H9 (cell line): Measurements from ENCODE around the gene ZFYVE28. TPM values are rescaled to one million over a fixed set of nuclear protein-coding genes. Genes with fewer than 3 reads are reported as not detected.

ENCODE experiments used
- DNase-seq: peaks from one replicate; pipeline ENCODE4 v3.0.0-alpha.2; 2017
- H2AFZ ChIP-seq: one replicate; pipeline ENCODE4 v1.6.1; 2013; ENCODE audit warnings: mild to moderate bottlenecking, low read length, control low read depth, moderate library complexity
- H2AK5ac ChIP-seq: 2 replicates; pipeline ENCODE4 v1.6.1; 2013; ENCODE audit warnings: low read length, control low read depth, mixed read lengths; ENCODE audit not compliant: insufficient read length
- H2BK120ac ChIP-seq: one replicate; pipeline ENCODE4 v1.6.1; 2013; ENCODE audit warnings: low read depth, mild to moderate bottlenecking, low read length, control low read depth, inconsistent platforms; ENCODE audit not compliant: poor library complexity, severe bottlenecking
- H2BK12ac ChIP-seq: 2 replicates; pipeline ENCODE4 v1.6.1; 2013; ENCODE audit warnings: low read length, control low read depth, mixed read lengths, low read depth; ENCODE audit not compliant: insufficient read length
- H2BK15ac ChIP-seq: 2 replicates; pipeline ENCODE4 v1.6.1; 2013; ENCODE audit warnings: low read depth, low read length, control low read depth
- H2BK20ac ChIP-seq: one replicate; pipeline ENCODE4 v1.6.1; 2013; ENCODE audit warnings: low read depth, mild to moderate bottlenecking, low read length, control low read depth, inconsistent platforms; ENCODE audit not compliant: poor library complexity, severe bottlenecking
- H2BK5ac ChIP-seq: 2 replicates; pipeline ENCODE4 v1.6.1; 2013; ENCODE audit warnings: low read length, control low read depth, mixed read lengths; ENCODE audit not compliant: insufficient read length
- H3K14ac ChIP-seq: 2 replicates; pipeline ENCODE4 v1.6.1; 2013; ENCODE audit warnings: low read length, control low read depth; ENCODE audit not compliant: insufficient read depth
- H3K18ac ChIP-seq: 2 replicates; pipeline ENCODE4 v1.6.1; 2013; ENCODE audit warnings: low read depth, mild to moderate bottlenecking, mixed read lengths, low read length, control low read depth; ENCODE audit not compliant: insufficient read length
- H3K23ac ChIP-seq: 2 replicates; pipeline ENCODE4 v1.6.1; 2013; ENCODE audit warnings: low read length, control low read depth, mixed read lengths, low read depth; ENCODE audit not compliant: insufficient read length
- H3K23me2 ChIP-seq: 2 replicates; pipeline ENCODE4 v1.6.1; 2013; ENCODE audit warnings: low read depth, mild to moderate bottlenecking, mixed read lengths, low read length, control low read depth; ENCODE audit not compliant: insufficient read length, poor library complexity, severe bottlenecking
- H3K27ac ChIP-seq: 2 replicates; pipeline ENCODE4 v1.5.1; 2013; ENCODE audit warnings: low read length, control low read depth, mixed read lengths, low read depth; ENCODE audit not compliant: insufficient read length
- H3K27me3 ChIP-seq: 2 replicates; pipeline ENCODE4 v1.6.1; 2013; ENCODE audit warnings: low read length, control low read depth, inconsistent platforms; ENCODE audit not compliant: insufficient read depth
- H3K4ac ChIP-seq: 2 replicates; pipeline ENCODE4 v1.6.1; 2013; ENCODE audit warnings: low read depth, mild to moderate bottlenecking, control low read depth, inconsistent platforms, low read length, moderate library complexity
- H3K4me1 ChIP-seq: 2 replicates; pipeline ENCODE4 v1.6.1; 2013; ENCODE audit warnings: low read length, control low read depth, inconsistent platforms; ENCODE audit not compliant: insufficient read depth
- H3K4me2 ChIP-seq: 2 replicates; pipeline ENCODE4 v1.6.1; 2013; ENCODE audit warnings: low read length, control low read depth, mixed read lengths; ENCODE audit not compliant: insufficient read length, insufficient read depth
- H3K56ac ChIP-seq: 2 replicates; pipeline ENCODE4 v1.6.1; 2013; ENCODE audit warnings: low read depth, mild to moderate bottlenecking, mixed read lengths, low read length, control low read depth; ENCODE audit not compliant: insufficient read length
- H3K79me1 ChIP-seq: 2 replicates; pipeline ENCODE4 v1.6.1; 2013; ENCODE audit warnings: low read depth, mild to moderate bottlenecking, moderate library complexity, low read length, control low read depth, inconsistent platforms; ENCODE audit not compliant: insufficient read depth, poor library complexity, severe bottlenecking
- H3K79me2 ChIP-seq: 2 replicates; pipeline ENCODE4 v1.6.1; 2013; ENCODE audit warnings: low read length, control low read depth, inconsistent platforms; ENCODE audit not compliant: insufficient read depth
- H3K9ac ChIP-seq: 2 replicates; pipeline ENCODE4 v1.6.1; 2013; ENCODE audit warnings: low read length, control low read depth, mixed read lengths; ENCODE audit not compliant: insufficient read length; ENCODE audit errors: extremely low read depth
- H3K9me3 ChIP-seq: one replicate; pipeline ENCODE4 v1.6.1; 2013; ENCODE audit warnings: low read depth, low read length, inconsistent platforms; ENCODE audit not compliant: control insufficient read depth
- H3T11ph ChIP-seq: one replicate; pipeline ENCODE4 v1.6.1; 2013; ENCODE audit warnings: mild to moderate bottlenecking, low read length, control low read depth, inconsistent platforms
- H4K20me1 ChIP-seq: one replicate; pipeline ENCODE4 v1.6.1; 2013; ENCODE audit not compliant: control insufficient read depth, insufficient read length, insufficient read depth
- H4K5ac ChIP-seq: 2 replicates; pipeline ENCODE4 v1.6.1; 2013; ENCODE audit warnings: low read depth, mild to moderate bottlenecking, mixed read lengths, low read length, control low read depth; ENCODE audit not compliant: insufficient read length
- H4K8ac ChIP-seq: replicated peaks from 2 replicates; pipeline ENCODE4 v1.6.1; 2013; ENCODE audit warnings: low read length, control low read depth, mixed read lengths, low read depth; ENCODE audit not compliant: insufficient read length
- H4K91ac ChIP-seq: 2 replicates; pipeline ENCODE4 v1.6.1; 2013; ENCODE audit warnings: low read depth, mild to moderate bottlenecking, moderate library complexity, mixed read lengths, low read length, control low read depth; ENCODE audit not compliant: insufficient read length
- H3K27ac Mint-ChIP-seq, 3 experiments: 2 replicates in 2 of 3; 3 replicates in 1 of 3; pipeline ENCODE4 v1.8.0; 2020 to 2021; ENCODE audit warnings: mixed read lengths in 3 of 3, mild to moderate bottlenecking in 1 of 3, moderate library complexity in 1 of 3
- H3K27me3 Mint-ChIP-seq: 2 replicates; pipeline ENCODE4 v1.8.0; 2021; ENCODE audit warnings: low read depth, mild to moderate bottlenecking, moderate library complexity, mixed read lengths
- H3K36me3 Mint-ChIP-seq, 3 experiments: 2 replicates in 2 of 3; 3 replicates in 1 of 3; pipeline ENCODE4 v1.8.0; 2020 to 2021; ENCODE audit warnings: low read depth in 3 of 3, mixed read lengths in 3 of 3; ENCODE audit not compliant: insufficient read depth in 1 of 3
- H3K4me1 Mint-ChIP-seq, 2 experiments: 2 replicates each; pipeline ENCODE4 v1.8.0; 2020; ENCODE audit warnings: mixed read lengths in 2 of 2
- H3K4me3 Mint-ChIP-seq, 2 experiments: 2 replicates in 1 of 2; 3 replicates in 1 of 2; pipeline ENCODE4 v1.8.0; 2020 to 2021; ENCODE audit warnings: mild to moderate bottlenecking in 2 of 2, mixed read lengths in 2 of 2, moderate library complexity in 1 of 2
- H3K9me3 Mint-ChIP-seq, 2 experiments: 2 replicates in 1 of 2; 3 replicates in 1 of 2; pipeline ENCODE4 v1.8.0; 2020; ENCODE audit warnings: mild to moderate bottlenecking in 2 of 2, mixed read lengths in 2 of 2, moderate library complexity in 1 of 2
- WGBS: extraction: QIAGEN DNeasy Blood & Tissue Kit; methylation state at CpG from one replicate; pipeline ENCODE4 v1.1.7; 2013; ENCODE audit warnings: missing lambda C conversion rate, low lambda C conversion rate, mixed read lengths; ENCODE audit not compliant: insufficient read length; ENCODE audit errors: extremely low coverage; 5-methylcytosine and 5-hydroxymethylcytosine counted together
- total RNA-seq: library from RNA; stranded (reverse); gene quantifications from 2 replicates; pipeline ENCODE4 v1.2.1, GENCODE V29; 2021
- TF ChIP-seq, protein P1 (sequence below): fragments of 200-600 bp; sonication (generic); conservative IDR thresholded peaks from 3 replicates; pipeline ENCODE4 v1.8.0; 2021; ENCODE audit warnings: antibody characterized with exemption, mild to moderate bottlenecking

ZFYVE28 gene
- total RNA-seq, 1 experiment from 2014 or later = 0.98 TPM

DNA sequence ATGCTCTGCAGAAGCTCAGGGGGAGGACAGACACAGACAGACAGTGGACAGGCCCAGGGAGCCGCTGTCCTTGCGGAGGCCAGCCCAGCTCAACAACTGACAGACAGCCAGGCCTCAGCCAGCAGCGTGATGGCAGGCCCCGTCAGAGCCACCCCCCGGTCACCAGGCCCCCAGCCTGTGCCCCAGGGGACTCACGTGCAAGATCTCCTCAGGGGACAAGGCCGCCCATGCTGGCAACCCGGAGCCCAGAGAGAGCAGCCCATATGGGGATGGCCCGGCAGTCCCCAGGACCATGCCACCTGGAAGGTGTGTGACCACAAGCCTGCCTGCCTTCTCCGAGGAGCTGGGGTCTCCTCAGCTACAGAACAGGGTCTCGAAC, 128.5 kb downstream of the ZFYVE28 start:
- Mint-ChIP-seq H3K27ac (no peak overlapping the region), H3K27me3 (no peaks in the 10 kb centered on the region; the same call in 1 of the 2 replicates), H3K4me3 (no peak overlapping the region), H3K4me1 (peaks cover 4 to 15% of the 10 kb centered on the region in 2 experiments; a peak in 3 of 4 replicates), H3K36me3 (no peaks in the 10 kb centered on the region; a peak in 1 of 7 replicates), H3K9me3 (peaks cover 2 to 8% of the 10 kb centered on the region in 2 experiments; a peak in 4 of 5 replicates)
- no peak overlapping the region for H3K56ac ChIP-seq
- H2AK5ac ChIP-seq = no peak overlapping the region
- H3K4me1 ChIP-seq = no peaks in the 10 kb centered on the region; the same call in 1 of the 2 replicates
- no peak overlapping the region for H3K9ac ChIP-seq
- H2BK20ac ChIP-seq = no peak overlapping the region
- TF ChIP-seq, protein P1, sequence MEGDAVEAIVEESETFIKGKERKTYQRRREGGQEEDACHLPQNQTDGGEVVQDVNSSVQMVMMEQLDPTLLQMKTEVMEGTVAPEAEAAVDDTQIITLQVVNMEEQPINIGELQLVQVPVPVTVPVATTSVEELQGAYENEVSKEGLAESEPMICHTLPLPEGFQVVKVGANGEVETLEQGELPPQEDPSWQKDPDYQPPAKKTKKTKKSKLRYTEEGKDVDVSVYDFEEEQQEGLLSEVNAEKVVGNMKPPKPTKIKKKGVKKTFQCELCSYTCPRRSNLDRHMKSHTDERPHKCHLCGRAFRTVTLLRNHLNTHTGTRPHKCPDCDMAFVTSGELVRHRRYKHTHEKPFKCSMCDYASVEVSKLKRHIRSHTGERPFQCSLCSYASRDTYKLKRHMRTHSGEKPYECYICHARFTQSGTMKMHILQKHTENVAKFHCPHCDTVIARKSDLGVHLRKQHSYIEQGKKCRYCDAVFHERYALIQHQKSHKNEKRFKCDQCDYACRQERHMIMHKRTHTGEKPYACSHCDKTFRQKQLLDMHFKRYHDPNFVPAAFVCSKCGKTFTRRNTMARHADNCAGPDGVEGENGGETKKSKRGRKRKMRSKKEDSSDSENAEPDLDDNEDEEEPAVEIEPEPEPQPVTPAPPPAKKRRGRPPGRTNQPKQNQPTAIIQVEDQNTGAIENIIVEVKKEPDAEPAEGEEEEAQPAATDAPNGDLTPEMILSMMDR = no peak
- H3K79me2 ChIP-seq = no peaks in the 10 kb centered on the region
- no peak overlapping the region for H2BK120ac ChIP-seq
- H2BK15ac ChIP-seq = no peak overlapping the region
- DNase-seq = no peak
- H3K23ac ChIP-seq = no peak overlapping the region
- no peaks in the 10 kb centered on the region for H4K20me1 ChIP-seq
- no peak overlapping the region for H4K8ac ChIP-seq
- H4K5ac ChIP-seq = no peak overlapping the region
- no peaks in the 10 kb centered on the region for H3K9me3 ChIP-seq
- H3K4ac ChIP-seq = no peak overlapping the region
- H2BK5ac ChIP-seq = no peak overlapping the region
- no peak overlapping the region for H2AFZ ChIP-seq
- no peaks in the 10 kb centered on the region for H3K79me1 ChIP-seq
- no peak overlapping the region for H3T11ph ChIP-seq
- no CpG with 5 or more reads among the region's 11 CpGs for WGBS
- no peaks in the 10 kb centered on the region for H3K27me3 ChIP-seq
- no peak overlapping the region for H3K27ac ChIP-seq
- no peak overlapping the region for H3K4me2 ChIP-seq
- H4K91ac ChIP-seq = no peak overlapping the region
- no peak overlapping the region for H3K18ac ChIP-seq
- H2BK12ac ChIP-seq = no peak overlapping the region
- no peaks in the 10 kb centered on the region for H3K23me2 ChIP-seq
- no peak overlapping the region; the same call in 1 of the 2 replicates for H3K14ac ChIP-seq
